Activated CD8-positive, alpha-beta memory T cell treated with anti-CD3 and anti-CD28 coated beads, Interleukin-2, amount 50 U/mL, for 4 hours (primary cell): ENCODE results near the gene PRR12.
"Not testable (repeated sequence)": the region's sequence is repeated elsewhere in the genome, so short reads cannot be mapped to it uniquely, and the experiment has no call there.

Source experiments
- DNase-seq: peaks from one replicate; pipeline ENCODE4 v3.0.0-alpha.2; 2020

The PRR12 gene

GRCh38 chr19:49624967-49625910 is 34.3 kb downstream of the PRR12 start:
- DNase-seq = no peak

GRCh38 chr19:49626226-49626625 is 35.2 kb downstream of the PRR12 start:
- DNase-seq = no peak

- DNase-seq = no peak
Measured at GRCh38 chr19:49629659-49630058, 38.7 kb downstream of the PRR12 start.

- no peak for DNase-seq
Measured at GRCh38 chr19:49631014-49631588, 40.1 kb downstream of the PRR12 start.

GRCh38 chr19:49631610-49632192 is 40.7 kb downstream of the PRR12 start:
- DNase-seq = no peak

GRCh38 chr19:49632576-49632975 is 41.6 kb downstream of the PRR12 start:
- DNase-seq = no peak

GRCh38 chr19:49633273-49633672 is 42.3 kb downstream of the PRR12 start:
- not testable (repeated sequence) for DNase-seq

- no peak for DNase-seq
Measured at GRCh38 chr19:49635530-49636232, 44.7 kb downstream of the PRR12 start.

GRCh38 chr19:49636233-49636932 is 45.4 kb downstream of the PRR12 start:
- DNase-seq = no peak

- no peak for DNase-seq
Measured at GRCh38 chr19:49637821-49638738, 47.1 kb downstream of the PRR12 start.

- DNase-seq = no peak
Measured at GRCh38 chr19:49639401-49640112, 48.6 kb downstream of the PRR12 start.

GRCh38 chr19:49640113-49640898 is 49.3 kb downstream of the PRR12 start, which contains the start of gene RRAS:
Gene RRAS (minus strand): TSS chr19:49640143. CDS start chr19:49640098, 45 bp downstream.
- peak; percentile 99 for DNase-seq

GRCh38 chr19:49641688-49642491 is 50.9 kb downstream of the PRR12 start, which contains the start of gene SCAF1:
Gene SCAF1 (plus strand): TSS chr19:49642209. CDS start chr19:49645027, 2,818 bp downstream.
- peak; percentile 98 for DNase-seq

GRCh38 chr19:49642492-49643035 is 51.6 kb downstream of the PRR12 start:
- no peak for DNase-seq

- DNase-seq = no peak
Measured at GRCh38 chr19:49643466-49643865, 52.5 kb downstream of the PRR12 start.

GRCh38 chr19:49645592-49645991 is 54.6 kb downstream of the PRR12 start:
- no peak for DNase-seq

- DNase-seq = no peak
Measured at GRCh38 chr19:49645995-49646394, 55.0 kb downstream of the PRR12 start.

GRCh38 chr19:49646586-49646985 is 55.6 kb downstream of the PRR12 start:
- DNase-seq = no peak
